Ascending aorta (tissue), 2 donors: ENCODE data around the gene DAPK3. TPM values are rescaled to one million over a fixed set of nuclear protein-coding genes. Genes with fewer than 3 reads are reported as not detected.
"Not testable (repeated sequence)": the region's sequence is repeated elsewhere in the genome, so short reads cannot be mapped to it uniquely, and the experiment has no call there.

Experiments
- DNase-seq, 2 donors: peaks; one replicate each; pipeline ENCODE4 v3.0.0-alpha.2; 2019; ENCODE audit warnings: low spot score in 2 of 2
- H3K27ac ChIP-seq, 2 donors: fragments of 200-600 bp; sonication (generic); one replicate each; pipeline ENCODE4 v1.5.1; 2016 to 2017; ENCODE audit warnings: mild to moderate bottlenecking in 1 of 2
- H3K27me3 ChIP-seq: fragments of 200-600 bp; sonication (generic); one replicate; pipeline ENCODE4 v1.5.1; 2017
- H3K36me3 ChIP-seq, 2 donors: fragments of 200-600 bp; sonication (generic); one replicate each; pipeline ENCODE4 v1.5.1; 2016
- H3K4me1 ChIP-seq, 2 donors: fragments of 200-600 bp; sonication (generic); one replicate each; pipeline ENCODE4 v1.5.1; 2016 to 2017; ENCODE audit warnings: mild to moderate bottlenecking in 1 of 2
- H3K4me3 ChIP-seq, 2 donors: fragments of 200-600 bp; sonication (generic); one replicate each; pipeline ENCODE4 v1.5.1; 2016 to 2017; ENCODE audit warnings: mild to moderate bottlenecking in 1 of 2
- H3K9me3 ChIP-seq, 2 donors: fragments of 200-600 bp; sonication (generic); one replicate each; pipeline ENCODE4 v1.5.1; 2016
- CTCF ChIP-seq, 3 experiments: fragments of 200-600 bp in 2 of 3; fragments of 450-650 bp in 1 of 3; sonication (generic) in 2 of 3; IDR thresholded peaks; one replicate each; pipeline ENCODE4 v1.5.1; 2016 to 2019; ENCODE audit warnings: antibody characterized with exemption in 3 of 3, mild to moderate bottlenecking in 1 of 3, moderate library complexity in 1 of 3
- intact Hi-C: fragments of 100-400 bp; cut with DNase I; formaldehyde crosslinking; loops from one replicate; pipeline ENCODE4 v1.15.1; 2023
- total RNA-seq: library from RNA; depleted of rRNA; stranded (reverse); fragments of >200 nt; gene quantifications from one replicate; pipeline ENCODE4 v1.1.0, GENCODE V29; 2016

DAPK3 gene
- total RNA-seq, 1 donor from 2014 or later = 135 TPM

DNA sequence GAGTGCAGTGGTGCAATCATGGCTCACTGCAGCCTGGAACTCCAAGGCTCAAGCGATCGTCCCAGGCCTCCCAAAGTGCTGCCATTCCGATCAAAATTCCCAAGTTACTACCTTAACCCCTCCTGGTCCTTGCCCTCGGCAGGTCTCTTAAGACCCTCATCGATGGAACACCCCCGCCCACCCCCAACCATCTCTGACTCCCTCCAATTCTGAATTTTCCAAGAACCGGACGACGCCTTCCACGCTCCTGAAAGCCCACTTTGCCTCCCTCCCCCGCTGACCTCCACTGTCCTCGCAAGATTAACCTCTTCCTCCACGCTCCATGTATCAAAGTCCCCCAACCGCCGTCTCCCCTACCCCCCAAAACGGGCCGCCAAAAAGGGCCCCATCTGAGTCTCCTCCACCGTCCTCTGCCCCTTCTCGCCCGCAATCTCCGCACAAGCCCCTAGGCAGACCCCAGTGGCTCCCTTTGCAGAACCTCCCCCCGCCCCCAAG, 539 bp downstream of the DAPK3 start:
- no peaks in the 10 kb centered on the region for H3K9me3 ChIP-seq
- H3K4me3 ChIP-seq = peak overlapping the region; percentile 78 to 98
- no peak for DNase-seq
- peak overlapping the region; percentile 99 to 100 for H3K27ac ChIP-seq
- peaks cover 29 to 39% of the 10 kb centered on the region in 2 donors for H3K4me1 ChIP-seq
- intact Hi-C loops = no loop called here
- H3K36me3 ChIP-seq = peaks cover 27 to 37% of the 10 kb centered on the region in 2 donors
- no peak for TF ChIP-seq CTCF (IDR thresholded peaks at IDR 0.05)
- H3K27me3 ChIP-seq = no peaks in the 10 kb centered on the region

DNA sequence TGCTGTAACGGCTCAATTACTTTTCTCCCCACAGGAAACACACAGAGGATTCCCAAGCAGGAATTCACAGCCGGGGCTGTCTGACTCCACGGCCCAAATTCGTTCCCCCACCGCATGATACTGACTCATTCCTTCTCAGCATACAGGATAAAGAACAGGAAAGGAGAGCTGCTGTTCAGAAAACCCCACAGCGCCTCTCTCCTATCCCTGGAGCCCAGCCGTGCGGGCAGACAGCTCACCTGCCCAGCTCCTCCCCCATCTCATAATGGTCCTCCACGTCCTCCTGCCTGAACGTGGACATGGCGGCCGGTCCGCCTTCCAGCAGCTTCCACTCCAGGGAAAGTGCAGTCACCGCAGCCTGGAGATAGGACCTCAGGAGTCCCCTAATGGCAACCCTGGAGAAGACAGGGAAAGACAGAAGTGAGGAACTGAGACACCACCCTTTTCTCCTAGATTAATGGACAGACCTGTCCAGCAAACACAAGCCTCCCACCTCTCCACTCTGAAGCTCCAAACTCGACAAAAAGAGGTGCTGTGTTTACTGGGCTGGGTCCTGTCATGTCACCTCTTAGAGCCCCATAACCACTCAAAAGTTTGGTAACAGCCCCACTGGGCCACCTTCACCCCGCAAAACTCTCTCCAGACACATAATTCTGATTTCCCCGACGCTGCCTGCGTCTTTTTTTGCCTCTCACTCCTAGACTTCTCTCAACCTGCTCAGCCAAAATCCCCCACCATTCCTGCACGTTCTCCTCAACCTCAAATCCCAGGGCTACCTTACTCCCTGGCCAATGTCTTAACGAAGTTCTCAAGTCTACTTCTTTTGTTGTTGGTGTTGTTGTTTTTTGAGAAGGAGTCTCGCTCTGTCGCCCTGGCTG, 1.2 kb downstream of the DAPK3 start:
- Histone ChIP-seq H3K9me3 (no peaks in the 10 kb centered on the region), H3K27me3 (no peaks in the 10 kb centered on the region), H3K36me3 (peaks cover 33 to 40% of the 10 kb centered on the region in 2 donors), H3K27ac (peak overlapping the region; percentile 99 to 100), H3K4me1 (peaks cover 29 to 43% of the 10 kb centered on the region in 2 donors), H3K4me3 (peak overlapping the region; percentile 78 to 98)
- DNase-seq = peak; percentile 58 to 89
- TF ChIP-seq CTCF (IDR thresholded peaks at IDR 0.05) = no peak
- intact Hi-C loops = loop anchor here (5.0 kb wide), 2 partner anchors 98 to 297 kb away; partner anchors contain the start of gene ZBTB7A

DNA sequence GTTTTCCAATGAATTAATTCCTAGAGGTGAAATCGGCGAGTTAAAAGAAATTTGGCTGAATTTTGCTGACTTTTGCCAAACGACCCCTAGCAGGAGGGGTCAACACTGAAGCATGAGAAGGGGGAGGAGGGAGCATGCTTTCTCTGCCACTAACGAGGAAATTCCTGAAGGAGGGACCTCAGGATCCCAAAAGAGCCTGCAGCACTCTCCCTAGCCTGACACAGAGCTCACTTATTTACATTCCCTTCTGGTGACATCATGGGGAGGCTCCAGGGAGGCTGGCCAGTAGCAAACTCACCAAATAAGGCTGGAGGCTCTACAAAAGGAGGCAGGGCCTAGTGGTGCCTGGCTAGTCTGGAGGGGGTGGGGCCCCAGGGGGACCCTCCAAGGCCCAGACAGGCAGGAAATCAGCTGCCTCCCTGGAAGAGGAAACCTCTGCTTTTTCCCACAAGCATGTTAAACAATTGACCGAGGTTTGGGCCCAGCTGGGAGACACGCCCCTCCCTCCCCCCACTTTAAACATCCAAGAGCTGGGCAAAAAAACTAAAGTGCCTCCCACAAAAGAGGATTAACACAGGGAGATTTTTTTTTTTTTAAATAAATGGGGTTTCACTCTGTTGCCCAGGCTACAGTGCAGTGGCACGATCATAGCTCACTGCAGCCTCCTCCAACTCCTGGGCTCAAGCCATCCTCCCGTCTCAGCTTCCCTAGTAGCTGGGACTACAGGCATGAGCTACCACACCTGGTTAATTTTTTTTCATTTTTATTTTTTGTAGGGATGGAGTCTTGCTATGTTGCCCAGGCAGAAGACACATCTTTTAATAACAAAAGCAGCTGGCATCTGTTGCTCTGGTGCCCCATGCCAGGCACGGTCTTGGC, 2.1 kb downstream of the DAPK3 start:
- peaks cover 41 to 48% of the 10 kb centered on the region in 2 donors for H3K36me3 ChIP-seq
- peaks cover 29 to 43% of the 10 kb centered on the region in 2 donors for H3K4me1 ChIP-seq
- intact Hi-C loops = loop anchor here (1.0 to 5.0 kb wide), 3 partner anchors 99 to 296 kb away; partner anchors contain the start of genes MRPL54 and ZBTB7A
- DNase-seq = peak; percentile 90 to 97
- H3K9me3 ChIP-seq = no peaks in the 10 kb centered on the region
- no peaks in the 10 kb centered on the region for H3K27me3 ChIP-seq
- peak overlapping the region; percentile 99 to 100 for H3K27ac ChIP-seq
- H3K4me3 ChIP-seq = peak overlapping the region; percentile 78 to 98
- no peak for TF ChIP-seq CTCF (IDR thresholded peaks at IDR 0.05)

DNA sequence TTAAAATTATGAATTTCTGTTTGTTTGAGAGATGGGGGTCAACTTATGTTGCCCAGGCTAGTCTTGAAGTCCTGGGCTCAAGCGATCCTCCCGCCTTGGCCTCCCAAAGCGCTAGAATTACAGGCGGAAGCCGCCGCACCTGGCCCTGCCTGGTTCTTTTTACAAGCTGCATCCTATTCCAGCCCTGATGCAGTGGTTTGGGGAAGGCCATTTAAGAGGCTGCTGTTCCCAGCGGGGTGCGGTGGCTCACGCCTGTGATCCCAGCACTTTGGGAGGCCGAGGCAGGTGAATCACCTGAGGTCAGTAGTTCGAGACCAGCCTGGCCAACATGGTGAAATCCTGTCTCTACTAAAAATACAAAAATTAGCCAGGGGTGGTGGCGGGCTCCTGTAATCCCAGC, 2.9 kb downstream of the DAPK3 start:
- DNase-seq, H3K9me3 ChIP-seq, H3K27me3 ChIP-seq: not testable (repeated sequence)
- Histone ChIP-seq H3K4me1 (peaks cover 29 to 43% of the 10 kb centered on the region in 2 donors), H3K27ac (peak overlapping the region; percentile 91 to 99), H3K4me3 (peak overlapping the region in 1 of 2 donors; percentile 38), H3K36me3 (peaks cover 49 to 57% of the 10 kb centered on the region in 2 donors)
- intact Hi-C loops = loop anchor here (1.0 to 5.0 kb wide), 3 partner anchors 99 to 296 kb away; partner anchors contain the start of genes MRPL54 and ZBTB7A

GRCh38 chr19:3966051-3967017, 4.6 kb downstream of the DAPK3 start:
- TF ChIP-seq CTCF (IDR thresholded peaks at IDR 0.05) = no peak
- Histone ChIP-seq H3K27ac (peak overlapping the region; percentile 91 to 99), H3K9me3 (no peaks in the 10 kb centered on the region), H3K4me1 (peaks cover 29 to 43% of the 10 kb centered on the region in 2 donors), H3K27me3 (no peaks in the 10 kb centered on the region), H3K36me3 (peaks cover 66 to 70% of the 10 kb centered on the region in 2 donors), H3K4me3 (peak overlapping the region in 1 of 2 donors; percentile 38)
- no peak for DNase-seq
- intact Hi-C loops = loop anchor here (5.0 kb wide), 2 partner anchors 101 to 294 kb away; partner anchors contain the start of gene ZBTB7A
